Peyer's patch (tissue), 4 donors: ENCODE measurements around the gene PKNOX2. TPM values are rescaled to one million over a fixed set of nuclear protein-coding genes. Genes with fewer than 3 reads are reported as not detected.

Experiments
- DNase-seq, 3 donors: peaks; one replicate each; pipeline ENCODE4 v3.0.0-alpha.2; 2017 to 2019
- H3K27ac ChIP-seq, 4 donors: fragments of 200-600 bp; sonication (generic); one replicate each; pipeline ENCODE4 v1.5.1; 2016 to 2019
- H3K27me3 ChIP-seq, 2 donors: fragments of 200-600 bp; sonication (generic); one replicate each; pipeline ENCODE4 v1.5.1; 2019
- H3K36me3 ChIP-seq, 3 donors: fragments of 200-600 bp; sonication (generic); one replicate each; pipeline ENCODE4 v1.5.1; 2016 to 2019
- H3K4me1 ChIP-seq, 4 donors: fragments of 200-600 bp; sonication (generic); one replicate each; pipeline ENCODE4 v1.5.1; 2016 to 2019
- H3K4me3 ChIP-seq, 4 donors: fragments of 200-600 bp; sonication (generic); 1 replicate in 3 of 4; 2 replicates in 1 of 4; pipeline ENCODE4 v1.5.1; 2016 to 2019; ENCODE audit warnings: mild to moderate bottlenecking in 1 of 4
- H3K9me3 ChIP-seq, 4 donors: fragments of 200-600 bp; sonication (generic); one replicate each; pipeline ENCODE4 v1.5.1; 2016 to 2019; ENCODE audit warnings: mild to moderate bottlenecking in 1 of 4
- POLR2A ChIP-seq, 2 donors: fragments of 450-650 bp; IDR thresholded peaks; one replicate each; pipeline ENCODE4 v1.5.1; 2017; ENCODE audit warnings: antibody characterized with exemption in 2 of 2, mild to moderate bottlenecking in 2 of 2, moderate library complexity in 2 of 2
- total RNA-seq, 4 donors: library from RNA; depleted of rRNA; stranded (reverse); fragments of >200 nt; gene quantifications; one replicate each; pipeline ENCODE4 v1.1.0, GENCODE V29; 2016
- TF ChIP-seq, protein P1 (sequence below), 6 experiments: fragments of 450-650 bp in 4 of 6; fragments of 200-600 bp in 2 of 6; sonication (generic) in 1 of 6; IDR thresholded peaks; one replicate each; pipeline ENCODE4 v1.5.1; 2017 to 2019; ENCODE audit warnings: antibody characterized with exemption in 6 of 6, mild to moderate bottlenecking in 3 of 6, moderate library complexity in 1 of 6

The PKNOX2 gene
- total RNA-seq, 4 donors from 2014 or later: 1.4 to 8.3 TPM; not detected in 2

DNA sequence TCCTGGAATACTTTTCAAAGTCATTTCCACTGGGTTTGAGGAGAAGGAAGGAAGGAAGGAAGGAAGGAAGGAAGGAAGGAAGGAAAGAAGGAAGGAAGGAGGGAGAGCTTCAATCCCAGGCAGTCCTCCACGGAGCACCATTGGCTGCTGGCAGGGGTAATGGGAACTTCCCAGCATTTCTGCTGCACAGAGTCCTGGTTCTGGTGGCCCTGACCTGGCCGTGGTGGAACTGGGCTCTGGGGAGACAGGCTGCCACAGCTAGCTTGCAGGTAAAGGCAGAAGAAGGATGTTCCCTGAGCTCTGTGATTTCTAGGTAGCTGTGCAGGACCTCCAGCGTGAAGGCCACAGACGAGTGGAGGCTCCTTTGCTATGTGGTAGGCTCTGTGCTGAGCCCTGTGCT, 10.6 kb downstream of the PKNOX2 start:
- no peak overlapping the region for H3K27ac ChIP-seq
- H3K4me3 ChIP-seq: no peak overlapping the region
- no peaks in the 10 kb centered on the region for H3K4me1 ChIP-seq
- H3K9me3 ChIP-seq: no peaks in the 10 kb centered on the region
- TF ChIP-seq POLR2A (IDR thresholded peaks at IDR 0.05): no peak
- TF ChIP-seq, protein P1, sequence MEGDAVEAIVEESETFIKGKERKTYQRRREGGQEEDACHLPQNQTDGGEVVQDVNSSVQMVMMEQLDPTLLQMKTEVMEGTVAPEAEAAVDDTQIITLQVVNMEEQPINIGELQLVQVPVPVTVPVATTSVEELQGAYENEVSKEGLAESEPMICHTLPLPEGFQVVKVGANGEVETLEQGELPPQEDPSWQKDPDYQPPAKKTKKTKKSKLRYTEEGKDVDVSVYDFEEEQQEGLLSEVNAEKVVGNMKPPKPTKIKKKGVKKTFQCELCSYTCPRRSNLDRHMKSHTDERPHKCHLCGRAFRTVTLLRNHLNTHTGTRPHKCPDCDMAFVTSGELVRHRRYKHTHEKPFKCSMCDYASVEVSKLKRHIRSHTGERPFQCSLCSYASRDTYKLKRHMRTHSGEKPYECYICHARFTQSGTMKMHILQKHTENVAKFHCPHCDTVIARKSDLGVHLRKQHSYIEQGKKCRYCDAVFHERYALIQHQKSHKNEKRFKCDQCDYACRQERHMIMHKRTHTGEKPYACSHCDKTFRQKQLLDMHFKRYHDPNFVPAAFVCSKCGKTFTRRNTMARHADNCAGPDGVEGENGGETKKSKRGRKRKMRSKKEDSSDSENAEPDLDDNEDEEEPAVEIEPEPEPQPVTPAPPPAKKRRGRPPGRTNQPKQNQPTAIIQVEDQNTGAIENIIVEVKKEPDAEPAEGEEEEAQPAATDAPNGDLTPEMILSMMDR (IDR thresholded peaks at IDR 0.05): no peak
- peak in 1 of 3 donors; percentile 11 for DNase-seq
- H3K36me3 ChIP-seq: no peaks in the 10 kb centered on the region
- no peaks in the 10 kb centered on the region for H3K27me3 ChIP-seq

- peak in 1 of 3 donors; percentile 19 for DNase-seq
- H3K27ac ChIP-seq: no peak overlapping the region
- no peaks in the 10 kb centered on the region for H3K9me3 ChIP-seq
- no peaks in the 10 kb centered on the region for H3K36me3 ChIP-seq
- TF ChIP-seq, protein P1 (IDR thresholded peaks at IDR 0.05): no peak
- no peak for TF ChIP-seq POLR2A (IDR thresholded peaks at IDR 0.05)
- no peaks in the 10 kb centered on the region for H3K27me3 ChIP-seq
- H3K4me3 ChIP-seq: no peak overlapping the region
- H3K4me1 ChIP-seq: no peaks in the 10 kb centered on the region
These were observed 11.5 kb downstream of the PKNOX2 start for GRCh38 chr11:125175896-125176575.

DNA sequence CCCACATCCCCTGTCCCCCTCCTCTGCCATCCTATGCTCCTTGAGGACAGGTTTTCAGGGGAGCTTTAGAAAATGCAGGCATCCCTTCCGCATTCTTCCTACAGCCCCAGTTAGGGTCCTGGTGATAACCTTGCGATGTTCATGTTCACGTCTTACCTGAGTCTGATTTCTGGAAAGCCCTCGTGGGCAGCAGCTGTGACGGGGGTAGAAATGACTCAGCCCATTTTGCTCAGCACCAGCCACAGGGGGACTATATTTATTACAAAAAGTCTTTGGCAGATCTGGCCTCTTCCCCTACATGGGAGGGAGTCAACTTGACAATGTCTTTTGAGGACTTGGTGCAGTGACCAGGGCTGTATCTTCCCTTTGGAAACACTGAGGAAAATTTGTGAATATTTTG, 12.3 kb downstream of the PKNOX2 start:
- peak in 1 of 3 donors; percentile 2 for DNase-seq
- H3K9me3 ChIP-seq: no peaks in the 10 kb centered on the region
- no peaks in the 10 kb centered on the region for H3K36me3 ChIP-seq
- no peaks in the 10 kb centered on the region for H3K27me3 ChIP-seq
- H3K4me3 ChIP-seq: no peak overlapping the region
- no peak overlapping the region for H3K27ac ChIP-seq
- H3K4me1 ChIP-seq: no peaks in the 10 kb centered on the region
- TF ChIP-seq, protein P1 (IDR thresholded peaks at IDR 0.05): no peak
- TF ChIP-seq POLR2A (IDR thresholded peaks at IDR 0.05): no peak

- TF ChIP-seq, protein P1 (IDR thresholded peaks at IDR 0.05): no peak
- TF ChIP-seq POLR2A (IDR thresholded peaks at IDR 0.05): no peak
- no peaks in the 10 kb centered on the region for H3K9me3 ChIP-seq
- no peaks in the 10 kb centered on the region for H3K36me3 ChIP-seq
- peak in 1 of 3 donors; percentile 29 for DNase-seq
- no peaks in the 10 kb centered on the region for H3K4me1 ChIP-seq
- H3K4me3 ChIP-seq: no peak overlapping the region
- no peak overlapping the region for H3K27ac ChIP-seq
- no peaks in the 10 kb centered on the region for H3K27me3 ChIP-seq
These were observed 13.0 kb downstream of the PKNOX2 start for GRCh38 chr11:125177543-125177942.

GRCh38 chr11:125179346-125179745, 14.8 kb downstream of the PKNOX2 start:
- no peaks in the 10 kb centered on the region for H3K36me3 ChIP-seq
- no peaks in the 10 kb centered on the region for H3K27me3 ChIP-seq
- no peak overlapping the region for H3K27ac ChIP-seq
- DNase-seq: peak in 1 of 3 donors; percentile 4
- no peak overlapping the region for H3K4me3 ChIP-seq
- H3K4me1 ChIP-seq: no peaks in the 10 kb centered on the region
- TF ChIP-seq, protein P1 (IDR thresholded peaks at IDR 0.05): no peak
- TF ChIP-seq POLR2A (IDR thresholded peaks at IDR 0.05): no peak
- H3K9me3 ChIP-seq: no peaks in the 10 kb centered on the region
